ENCODE results near the gene RXRA. TPM values are rescaled to one million over a fixed set of nuclear protein-coding genes. Genes with fewer than 3 reads are reported as not detected.

The RXRA gene
- total RNA-seq, 4 donors from 2014 or later = 17.1 to 84.6 (median 24.0) TPM

- TF ChIP-seq POLR2A (IDR thresholded peaks at IDR 0.05) (no peak), CTCF (IDR thresholded peaks at IDR 0.05) (no peak)
- no peak for DNase-seq
- Histone ChIP-seq H3K4me1 (peaks cover 17 to 56% of the 10 kb centered on the region in 2 donors), H3K27ac (peak overlapping the region in 1 of 2 donors; percentile 57), H3K9me3 (no peaks in the 10 kb centered on the region), H3K4me3 (no peak overlapping the region), H3K36me3 (no peaks in the 10 kb centered on the region), H3K27me3 (no peaks in the 10 kb centered on the region)
- intact Hi-C loops (cut with DNase I; ENCODE audit: low total_unique reads) = no loop called here
Measured at GRCh38 chr9:134410835-134411217, 84.6 kb downstream of the RXRA start.

GRCh38 chr9:134411440-134412297, 85.4 kb downstream of the RXRA start:
- no peaks in the 10 kb centered on the region for H3K27me3 ChIP-seq
- no peaks in the 10 kb centered on the region for H3K36me3 ChIP-seq
- H3K9me3 ChIP-seq = no peaks in the 10 kb centered on the region
- intact Hi-C loops (cut with DNase I; ENCODE audit: low total_unique reads) = no loop called here
- no peak overlapping the region for H3K4me3 ChIP-seq
- H3K27ac ChIP-seq = peak overlapping the region; percentile 1 to 57
- TF ChIP-seq POLR2A (IDR thresholded peaks at IDR 0.05) = no peak
- no peak for TF ChIP-seq CTCF (IDR thresholded peaks at IDR 0.05)
- H3K4me1 ChIP-seq = peaks cover 12 to 50% of the 10 kb centered on the region in 2 donors
- no peak for DNase-seq

DNA sequence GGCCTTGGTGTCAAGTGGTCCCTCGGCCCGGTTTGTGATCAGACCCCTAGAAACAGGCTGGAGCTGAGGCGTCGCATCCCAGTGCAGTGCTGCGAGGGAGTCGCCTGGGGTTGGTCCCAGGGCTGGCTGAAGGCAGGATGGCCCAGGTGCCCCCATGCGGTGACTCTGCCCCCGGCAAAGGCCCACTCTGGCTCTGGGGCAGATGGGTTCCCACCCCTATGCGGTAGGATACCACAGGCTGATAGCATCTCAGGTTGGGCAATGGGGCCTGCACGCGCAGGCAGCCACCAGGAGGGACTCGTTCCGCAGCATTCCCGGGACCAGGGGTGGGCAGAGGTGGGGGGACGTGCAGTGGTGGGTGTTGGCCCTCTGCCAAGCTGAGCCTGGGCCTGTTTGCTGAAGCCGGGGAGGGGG, 86.0 kb downstream of the RXRA start:
- intact Hi-C loops (cut with DNase I; ENCODE audit: low total_unique reads) = no loop called here
- DNase-seq = no peak

GRCh38 chr9:134413112-134413715, 87.0 kb downstream of the RXRA start:
- Histone ChIP-seq H3K4me3 (no peak overlapping the region), H3K4me1 (peaks cover 11 to 38% of the 10 kb centered on the region in 2 donors), H3K36me3 (no peaks in the 10 kb centered on the region), H3K27me3 (no peaks in the 10 kb centered on the region), H3K9me3 (no peaks in the 10 kb centered on the region), H3K27ac (peak overlapping the region; percentile 55 to 57)
- intact Hi-C loops (cut with DNase I; ENCODE audit: low total_unique reads) = no loop called here
- no peak for DNase-seq
- no peak for TF ChIP-seq POLR2A (IDR thresholded peaks at IDR 0.05)
- TF ChIP-seq CTCF (IDR thresholded peaks at IDR 0.05) = no peak

More for the DNA sequence above, 86.0 kb downstream of the RXRA start:
- Histone ChIP-seq H3K27me3 (no peaks in the 10 kb centered on the region), H3K27ac (peak overlapping the region in 1 of 2 donors; percentile 57), H3K36me3 (no peaks in the 10 kb centered on the region), H3K9me3 (no peaks in the 10 kb centered on the region), H3K4me3 (no peak overlapping the region), H3K4me1 (peaks cover 11 to 47% of the 10 kb centered on the region in 2 donors)
- TF ChIP-seq POLR2A (IDR thresholded peaks at IDR 0.05) = no peak
- no peak for TF ChIP-seq CTCF (IDR thresholded peaks at IDR 0.05)
